Colonic mucosa (tissue), 4 donors: Measurements from ENCODE around the gene WDR4. TPM values are rescaled to one million over a fixed set of nuclear protein-coding genes. Genes with fewer than 3 reads are reported as not detected.
"Not testable (repeated sequence)": the region's sequence is repeated elsewhere in the genome, so short reads cannot be mapped to it uniquely, and the experiment has no call there.

ENCODE experiments used
- DNase-seq: peaks from one replicate; pipeline ENCODE4 v3.0.0-alpha.2; 2020
- H3K27ac ChIP-seq: fragments of 200-600 bp; one replicate; pipeline ENCODE4 v1.8.0; 2021
- H3K27me3 ChIP-seq: fragments of 200-600 bp; one replicate; pipeline ENCODE4 v1.8.0; 2021
- H3K36me3 ChIP-seq: fragments of 200-600 bp; one replicate; pipeline ENCODE4 v1.8.0; 2021
- H3K4me1 ChIP-seq: fragments of 200-600 bp; one replicate; pipeline ENCODE4 v1.8.0; 2021; ENCODE audit warnings: mild to moderate bottlenecking
- H3K4me3 ChIP-seq: fragments of 200-600 bp; one replicate; pipeline ENCODE4 v1.8.0; 2021
- H3K9ac ChIP-seq, 2 donors: one replicate each; pipeline ENCODE4 v1.7.0; 2013; ENCODE audit warnings: control low read depth in 2 of 2, low read depth in 2 of 2, low read length in 2 of 2
- H3K9me3 ChIP-seq: fragments of 200-600 bp; one replicate; pipeline ENCODE4 v1.8.0; 2021
- CTCF ChIP-seq: fragments of 200-600 bp; IDR thresholded peaks from one replicate; pipeline ENCODE4 v1.8.0; 2022; ENCODE audit warnings: antibody characterized with exemption, mild to moderate bottlenecking
- intact Hi-C: fragments of 100-400 bp; cut with DNase I; formaldehyde crosslinking; loops from one replicate; pipeline ENCODE4 v1.14.1; 2022
- total RNA-seq, 2 donors: library from RNA; stranded (reverse); fragmentation: NEBNext Ultra II Directional in 1 of 2; extraction: Animal tissue kit (Norgen Biotek cat#: 25700) in 1 of 2; gene quantifications; one replicate each; pipeline ENCODE4 v1.2.1, GENCODE V29; 2021
- donor health status: healthy.
- donor health status: DM: no; HTN: no; CAD: no.
- donor health status: DM: no; HTN: no; CAD: no.

The WDR4 gene
- total RNA-seq, 2 donors from 2014 or later: 8.1 to 43.7 TPM

- Histone ChIP-seq H3K4me1 (no peaks in the 10 kb centered on the region), H3K4me3 (no peak overlapping the region), H3K9ac (no peak overlapping the region), H3K27ac (no peak overlapping the region), H3K27me3 (no peaks in the 10 kb centered on the region), H3K36me3 (no peaks in the 10 kb centered on the region), H3K9me3 (no peaks in the 10 kb centered on the region)
- DNase-seq: no peak
- no peak for TF ChIP-seq CTCF
- intact Hi-C loops: no loop called here
Measured at GRCh38 chr21:42887326-42887725, 8.0 kb upstream of the WDR4 start.

DNA sequence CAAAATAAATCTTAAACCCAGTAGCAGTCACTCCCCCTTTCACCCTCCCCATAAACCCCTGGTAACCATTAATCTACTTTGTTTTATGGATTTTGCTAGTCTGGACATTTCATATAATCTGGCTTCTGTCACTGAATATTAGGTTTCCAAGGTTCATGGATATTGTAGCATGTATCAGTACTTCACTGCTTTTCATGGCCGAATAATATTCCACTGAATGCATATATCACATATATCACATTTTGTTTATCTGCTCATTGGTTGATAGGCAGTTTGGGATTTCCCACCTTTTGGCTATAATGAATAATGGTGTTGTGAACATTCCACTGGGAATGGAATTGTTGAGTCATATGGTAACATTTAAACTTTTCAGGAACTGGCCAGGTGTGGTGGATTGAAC lies 4.6 kb upstream of the WDR4 start:
- no peak overlapping the region for H3K27ac ChIP-seq
- no peak for TF ChIP-seq CTCF
- no peak for DNase-seq
- H3K27me3 ChIP-seq: no peaks in the 10 kb centered on the region
- no peak overlapping the region for H3K4me3 ChIP-seq
- intact Hi-C loops: no loop called here
- no peaks in the 10 kb centered on the region for H3K9me3 ChIP-seq
- H3K36me3 ChIP-seq: no peaks in the 10 kb centered on the region
- H3K9ac ChIP-seq: no peak overlapping the region
- H3K4me1 ChIP-seq: no peaks in the 10 kb centered on the region

GRCh38 chr21:42880352-42880751 lies 1.0 kb upstream of the WDR4 start:
- no peak overlapping the region for H3K9ac ChIP-seq
- intact Hi-C loops: no loop called here
- no peak overlapping the region for H3K27ac ChIP-seq

DNA sequence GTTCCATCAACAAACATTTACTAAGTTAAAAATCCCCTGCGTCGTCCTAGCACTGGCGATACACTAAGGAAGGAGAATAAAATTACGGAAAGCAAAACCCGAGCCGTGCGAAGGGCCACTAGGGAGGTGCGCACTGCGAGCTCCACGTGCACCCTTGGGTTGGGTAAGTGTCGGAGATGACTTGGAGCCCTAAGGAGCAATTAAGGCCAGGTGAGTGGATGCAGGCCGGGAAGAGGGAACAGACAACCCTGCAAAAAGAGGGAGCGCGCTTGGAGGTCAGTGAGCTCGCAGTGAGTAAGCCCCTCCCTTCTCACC lies 704 bp downstream of the WDR4 start:
- no peak for TF ChIP-seq CTCF
- Histone ChIP-seq H3K27me3 (no peaks in the 10 kb centered on the region), H3K4me1 (peaks cover 3% of the 10 kb centered on the region), H3K36me3 (no peaks in the 10 kb centered on the region), H3K4me3 (peak overlapping the region; percentile 100), H3K9ac (peak overlapping the region; percentile 84 to 89), H3K27ac (peak overlapping the region; percentile 82), H3K9me3 (no peaks in the 10 kb centered on the region)
- DNase-seq: no peak
- intact Hi-C loops: no loop called here

More at GRCh38 chr21:42880352-42880751, 1.0 kb upstream of the WDR4 start:
- no peak for DNase-seq
- Histone ChIP-seq H3K9me3 (no peaks in the 10 kb centered on the region), H3K36me3 (no peaks in the 10 kb centered on the region), H3K4me3 (peak overlapping the region; percentile 100), H3K27me3 (no peaks in the 10 kb centered on the region), H3K4me1 (peaks cover 3% of the 10 kb centered on the region)
- no peak for TF ChIP-seq CTCF

- H3K27me3 ChIP-seq, DNase-seq, intact Hi-C loops, H3K27ac ChIP-seq, H3K4me3 ChIP-seq, H3K9ac ChIP-seq, H3K4me1 ChIP-seq, H3K36me3 ChIP-seq, H3K9me3 ChIP-seq: not testable (repeated sequence)
Measured at GRCh38 chr21:42875811-42876210, 3.5 kb downstream of the WDR4 start.

DNA sequence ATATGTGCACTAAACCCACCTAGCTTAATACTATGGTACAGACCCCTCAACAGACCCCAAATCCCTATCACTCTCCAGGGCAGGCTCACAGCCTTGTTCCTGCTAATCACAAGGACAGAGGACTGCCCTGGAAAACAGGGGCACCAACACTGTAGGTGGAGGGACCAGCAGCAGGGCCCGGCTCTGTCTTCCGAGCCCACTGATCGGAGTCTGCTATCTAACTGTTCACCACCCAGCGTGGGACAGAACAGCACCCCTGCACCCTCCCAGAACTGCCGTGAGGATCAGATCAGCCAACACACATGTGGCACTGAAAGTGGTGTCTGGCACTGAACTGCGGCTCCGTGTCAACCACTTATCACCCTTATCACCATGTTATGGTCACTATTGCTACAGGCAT lies 6.2 kb downstream of the WDR4 start:
- Histone ChIP-seq H3K4me1 (peaks cover 1% of the 10 kb centered on the region), H3K27me3 (no peaks in the 10 kb centered on the region), H3K27ac (no peak overlapping the region), H3K9me3 (no peaks in the 10 kb centered on the region), H3K9ac (no peak overlapping the region), H3K4me3 (no peak overlapping the region), H3K36me3 (peaks cover 5% of the 10 kb centered on the region)
- TF ChIP-seq CTCF: no peak
- intact Hi-C loops: no loop called here
- no peak for DNase-seq
